Skeletal muscle tissue (tissue), 4 donors: ENCODE results near the gene POU6F2. TPM values are rescaled to one million over a fixed set of nuclear protein-coding genes. Genes with fewer than 3 reads are reported as not detected.

ENCODE experiments used
- H3K27ac ChIP-seq: one replicate; pipeline ENCODE4 v1.7.0; 2013; ENCODE audit warnings: mild to moderate bottlenecking, low read depth, low read length, inconsistent platforms
- H3K27me3 ChIP-seq, 3 donors: one replicate each; pipeline ENCODE4 v1.7.0; 2013; ENCODE audit warnings: low read length in 3 of 3; ENCODE audit not compliant: control insufficient read depth in 3 of 3, insufficient read depth in 3 of 3
- H3K36me3 ChIP-seq, 3 donors: one replicate each; pipeline ENCODE4 v1.7.0; 2013; ENCODE audit warnings: low read length in 3 of 3; ENCODE audit not compliant: control insufficient read depth in 3 of 3, insufficient read depth in 3 of 3
- H3K4me1 ChIP-seq, 3 donors: one replicate each; pipeline ENCODE4 v1.7.0; 2013; ENCODE audit warnings: low read length in 3 of 3, mild to moderate bottlenecking in 3 of 3; ENCODE audit not compliant: control insufficient read depth in 3 of 3, insufficient read depth in 3 of 3
- H3K4me3 ChIP-seq, 3 donors: one replicate each; pipeline ENCODE4 v1.7.0; 2013; ENCODE audit warnings: low read length in 3 of 3
- H3K9ac ChIP-seq, 3 donors: one replicate each; pipeline ENCODE4 v1.7.0; 2013; ENCODE audit warnings: low read length in 3 of 3, mild to moderate bottlenecking in 3 of 3, moderate library complexity in 2 of 3, low read depth in 1 of 3
- H3K9me3 ChIP-seq, 3 donors: one replicate each; pipeline ENCODE4 v1.7.0; 2013; ENCODE audit warnings: low read length in 3 of 3; ENCODE audit not compliant: control insufficient read depth in 3 of 3
- total RNA-seq: library from RNA; depleted of rRNA; stranded (reverse); fragments of >200 nt; gene quantifications from one replicate; pipeline ENCODE4 v1.2.3, GENCODE V29; 2014
- donor health status: Osteomylitis.

Gene POU6F2
- total RNA-seq, 1 donor from 2014 or later = not detected

- no peaks in the 10 kb centered on the region for H3K9me3 ChIP-seq
- no peak overlapping the region for H3K4me3 ChIP-seq
- no peaks in the 10 kb centered on the region for H3K27me3 ChIP-seq
- peaks cover 0 to 3% (median 2%) of the 10 kb centered on the region in 3 donors for H3K4me1 ChIP-seq
- H3K27ac ChIP-seq = no peak overlapping the region
- no peaks in the 10 kb centered on the region for H3K36me3 ChIP-seq
- H3K9ac ChIP-seq = no peak overlapping the region
Measured at GRCh38 chr7:39463252-39463651, 485.5 kb downstream of the POU6F2 start.

- no peak overlapping the region for H3K9ac ChIP-seq
- H3K9me3 ChIP-seq = no peaks in the 10 kb centered on the region
- no peaks in the 10 kb centered on the region for H3K36me3 ChIP-seq
- H3K4me3 ChIP-seq = peak overlapping the region in 1 of 3 donors; percentile 48
- peaks cover 0 to 5% (median 0%) of the 10 kb centered on the region in 3 donors for H3K27me3 ChIP-seq
- H3K4me1 ChIP-seq = no peaks in the 10 kb centered on the region
- H3K27ac ChIP-seq = no peak overlapping the region
Measured at GRCh38 chr7:39464350-39465054, 486.8 kb downstream of the POU6F2 start.

- Histone ChIP-seq H3K4me3 (peak overlapping the region in 1 of 3 donors; percentile 48), H3K27ac (no peak overlapping the region), H3K4me1 (no peaks in the 10 kb centered on the region), H3K27me3 (peaks cover 0 to 5% (median 0%) of the 10 kb centered on the region in 3 donors), H3K9ac (no peak overlapping the region), H3K9me3 (no peaks in the 10 kb centered on the region), H3K36me3 (no peaks in the 10 kb centered on the region)
Measured at GRCh38 chr7:39465055-39465929, 487.6 kb downstream of the POU6F2 start.

GRCh38 chr7:39468261-39468660 lies 490.6 kb downstream of the POU6F2 start:
- peaks cover 0 to 5% (median 0%) of the 10 kb centered on the region in 3 donors for H3K27me3 ChIP-seq
- no peak overlapping the region for H3K4me3 ChIP-seq
- no peaks in the 10 kb centered on the region for H3K4me1 ChIP-seq
- no peaks in the 10 kb centered on the region for H3K9me3 ChIP-seq
- H3K27ac ChIP-seq = no peak overlapping the region
- H3K9ac ChIP-seq = no peak overlapping the region
- no peaks in the 10 kb centered on the region for H3K36me3 ChIP-seq

- no peak overlapping the region for H3K27ac ChIP-seq
- H3K27me3 ChIP-seq = peaks cover 0 to 5% (median 0%) of the 10 kb centered on the region in 3 donors
- H3K9ac ChIP-seq = no peak overlapping the region
- H3K4me1 ChIP-seq = no peaks in the 10 kb centered on the region
- no peaks in the 10 kb centered on the region for H3K9me3 ChIP-seq
- H3K36me3 ChIP-seq = no peaks in the 10 kb centered on the region
- no peak overlapping the region for H3K4me3 ChIP-seq
Measured at GRCh38 chr7:39468808-39469374, 491.2 kb downstream of the POU6F2 start.

GRCh38 chr7:39480901-39481300 lies 503.2 kb downstream of the POU6F2 start:
- Histone ChIP-seq H3K4me1 (no peaks in the 10 kb centered on the region), H3K27me3 (no peaks in the 10 kb centered on the region), H3K4me3 (no peak overlapping the region), H3K9me3 (no peaks in the 10 kb centered on the region), H3K36me3 (no peaks in the 10 kb centered on the region), H3K9ac (no peak overlapping the region), H3K27ac (no peak overlapping the region)

GRCh38 chr7:39488467-39489393 lies 511.0 kb downstream of the POU6F2 start:
- Histone ChIP-seq H3K27me3 (peaks cover 3 to 4% (median 3%) of the 10 kb centered on the region in 3 donors), H3K27ac (no peak overlapping the region), H3K4me1 (no peaks in the 10 kb centered on the region), H3K36me3 (no peaks in the 10 kb centered on the region), H3K4me3 (no peak overlapping the region), H3K9ac (no peak overlapping the region), H3K9me3 (no peaks in the 10 kb centered on the region)

- Histone ChIP-seq H3K36me3 (no peaks in the 10 kb centered on the region), H3K27ac (no peak overlapping the region), H3K4me1 (no peaks in the 10 kb centered on the region)
Measured at GRCh38 chr7:39490296-39490695, 512.6 kb downstream of the POU6F2 start.

GRCh38 chr7:39493934-39494333 lies 516.2 kb downstream of the POU6F2 start:
- H3K4me1 ChIP-seq = no peaks in the 10 kb centered on the region
- H3K27me3 ChIP-seq = peaks cover 0 to 3% (median 2%) of the 10 kb centered on the region in 3 donors
- H3K36me3 ChIP-seq = no peaks in the 10 kb centered on the region
- H3K4me3 ChIP-seq = no peak overlapping the region
- H3K9me3 ChIP-seq = no peaks in the 10 kb centered on the region
- no peak overlapping the region for H3K9ac ChIP-seq
- no peak overlapping the region for H3K27ac ChIP-seq

More at GRCh38 chr7:39490296-39490695, 512.6 kb downstream of the POU6F2 start:
- Histone ChIP-seq H3K27me3 (peaks cover 3 to 4% (median 3%) of the 10 kb centered on the region in 3 donors), H3K9ac (no peak overlapping the region), H3K4me3 (no peak overlapping the region), H3K9me3 (no peaks in the 10 kb centered on the region)
